Measurements from ENCODE around the gene LRMDA. TPM values are rescaled to one million over a fixed set of nuclear protein-coding genes. Genes with fewer than 3 reads are reported as not detected.

The LRMDA gene
- total RNA-seq, 2 experiments from 2014 or later = not detected

- Histone ChIP-seq H3K4me1 (ENCODE audit: insufficient read depth, low read length, poor library complexity, severe bottlenecking) (no peaks in the 10 kb centered on the region), H3K36me3 (ENCODE audit: insufficient read depth, low read length) (no peaks in the 10 kb centered on the region), H3K9me3 (ENCODE audit: low read length) (no peaks in the 10 kb centered on the region), H4K20me1 (ENCODE audit: insufficient read depth, low read length) (no peaks in the 10 kb centered on the region), H3K9me2 (ENCODE audit: insufficient read depth, low read length) (no peaks in the 10 kb centered on the region), H2AFZ (ENCODE audit: low read length) (no peak overlapping the region), H3K27ac (ENCODE audit: low read depth, low read length, poor library complexity, severe bottlenecking) (no peak overlapping the region), H3K4me3 (ENCODE audit: low read depth, low read length, poor library complexity, severe bottlenecking) (no peak overlapping the region), H3K4me2 (ENCODE audit: low read length) (no peak overlapping the region), H3K79me2 (ENCODE audit: insufficient read depth, low read depth, low read length) (no peaks in the 10 kb centered on the region)
- ChIA-PET CTCF (ENCODE audit: unreplicated experiment) (interaction anchor here (0.5 kb wide), 1 partner anchor 211 kb away, joined by 4 read pairs; no protein-coding TSS in a partner anchor), POLR2A (no interaction called here)
- TF ChIP-seq EZH2phosphoT487 (IDR thresholded peaks at IDR 0.05; ENCODE audit: borderline replicate concordance, low read depth, low read length) (no peak), CTCF (conservative IDR thresholded peaks at IDR 0.05; ENCODE audit: low read length) (no peak)
- intact Hi-C loops (cut with micrococcal nuclease; ENCODE audit: unreplicated experiment) = no loop called here
- no TSS peak for BruUV-seq (replicated peaks)
- no peak for DNase-seq (ENCODE audit: low spot score)
Measured at GRCh38 chr10:75801661-75802060, 370.2 kb downstream of the LRMDA start.

DNA sequence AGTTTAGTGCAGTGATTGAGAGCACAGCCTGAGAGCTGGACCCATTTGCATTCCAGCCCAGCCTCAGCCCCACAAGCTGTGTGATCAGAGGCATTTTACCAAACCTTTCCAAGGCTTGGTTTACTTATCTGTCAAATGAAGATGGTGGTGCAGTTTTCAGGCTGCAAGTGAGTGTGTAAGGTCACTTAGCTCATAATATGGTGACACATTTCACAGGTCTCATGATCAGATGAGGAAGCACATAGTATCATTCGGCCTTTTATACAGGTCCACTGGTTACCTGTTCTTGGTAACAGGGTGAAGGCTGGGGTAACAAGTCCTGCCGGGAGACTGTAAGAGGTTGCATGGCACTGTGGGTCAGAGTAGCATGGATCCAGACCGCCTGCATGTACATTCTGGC is 371.7 kb downstream of the LRMDA start:
- DNase-seq (ENCODE audit: low spot score) = no peak
- Histone ChIP-seq H3K27ac (ENCODE audit: low read depth, low read length, poor library complexity, severe bottlenecking) (no peak overlapping the region), H3K9me3 (ENCODE audit: low read length) (no peaks in the 10 kb centered on the region), H3K36me3 (ENCODE audit: insufficient read depth, low read length) (no peaks in the 10 kb centered on the region), H3K4me1 (ENCODE audit: insufficient read depth, low read length, poor library complexity, severe bottlenecking) (no peaks in the 10 kb centered on the region), H3K9me2 (ENCODE audit: insufficient read depth, low read length) (no peaks in the 10 kb centered on the region), H3K79me2 (ENCODE audit: insufficient read depth, low read depth, low read length) (no peaks in the 10 kb centered on the region), H3K4me3 (ENCODE audit: low read depth, low read length, poor library complexity, severe bottlenecking) (no peak overlapping the region), H4K20me1 (ENCODE audit: insufficient read depth, low read length) (no peaks in the 10 kb centered on the region), H3K4me2 (ENCODE audit: low read length) (no peak overlapping the region), H2AFZ (ENCODE audit: low read length) (no peak overlapping the region)
- no TSS peak for BruUV-seq (replicated peaks)
- ChIA-PET CTCF (ENCODE audit: unreplicated experiment) (no interaction called here), POLR2A (interaction anchor here (1.0 to 1.6 kb wide), 2 partner anchors 9 to 87 kb away, joined by 3 to 5 read pairs; no protein-coding TSS in a partner anchor)
- intact Hi-C loops (cut with micrococcal nuclease; ENCODE audit: unreplicated experiment) = no loop called here
- no peak for TF ChIP-seq CTCF (conservative IDR thresholded peaks at IDR 0.05; ENCODE audit: low read length)
- TF ChIP-seq EZH2phosphoT487 (IDR thresholded peaks at IDR 0.05; ENCODE audit: borderline replicate concordance, low read depth, low read length) = no peak

DNA sequence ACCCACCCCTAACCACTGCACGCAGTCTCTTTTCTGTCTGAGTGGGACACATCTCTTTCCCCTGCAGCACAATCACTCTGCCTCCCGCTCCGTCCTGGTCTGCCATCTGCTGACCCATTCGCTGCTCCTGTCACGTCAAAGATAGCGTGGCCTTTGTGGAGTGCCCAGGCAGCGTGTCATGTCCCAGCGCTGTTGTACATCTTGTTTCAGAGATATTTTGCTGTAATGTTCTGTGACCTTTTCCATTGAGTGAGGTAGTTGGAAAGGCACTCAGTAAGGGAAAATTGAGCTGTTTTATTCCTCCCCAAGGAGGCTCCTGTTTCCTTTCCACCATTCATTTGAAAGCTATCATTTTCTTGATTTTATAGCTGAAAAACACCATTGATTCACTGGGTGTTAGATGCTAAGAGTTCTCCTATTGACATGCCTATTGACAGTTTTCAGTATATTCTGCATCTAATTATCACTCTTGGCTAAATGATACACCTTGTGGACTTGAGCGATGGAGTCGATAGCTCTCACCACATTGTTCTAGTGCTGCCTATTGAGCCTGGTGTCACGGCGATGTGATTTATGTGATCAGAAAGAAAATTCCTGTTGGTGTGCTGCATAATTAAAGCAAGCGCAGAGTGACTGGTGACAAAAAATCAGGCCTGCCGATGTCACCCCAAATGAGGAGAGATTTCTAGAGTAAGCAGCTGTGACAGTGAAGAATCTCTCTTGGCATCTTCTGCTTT is 372.6 kb downstream of the LRMDA start:
- ChIA-PET POLR2A (interaction anchor here (1.0 kb wide), 1 partner anchor 88 kb away, joined by 3 read pairs; no protein-coding TSS in a partner anchor), CTCF (ENCODE audit: unreplicated experiment) (no interaction called here)
- no peaks in the 10 kb centered on the region for H3K4me1 ChIP-seq (ENCODE audit: insufficient read depth, low read length, poor library complexity, severe bottlenecking)
- no peak overlapping the region for H3K4me3 ChIP-seq (ENCODE audit: low read depth, low read length, poor library complexity, severe bottlenecking)
- H3K79me2 ChIP-seq (ENCODE audit: insufficient read depth, low read depth, low read length) = no peaks in the 10 kb centered on the region
- BruUV-seq (replicated peaks) = no TSS peak
- no peak overlapping the region for H3K4me2 ChIP-seq (ENCODE audit: low read length)
- no peak overlapping the region for H2AFZ ChIP-seq (ENCODE audit: low read length)
- no peaks in the 10 kb centered on the region for H3K36me3 ChIP-seq (ENCODE audit: insufficient read depth, low read length)
- no peaks in the 10 kb centered on the region for H3K9me2 ChIP-seq (ENCODE audit: insufficient read depth, low read length)
- H4K20me1 ChIP-seq (ENCODE audit: insufficient read depth, low read length) = no peaks in the 10 kb centered on the region
- intact Hi-C loops (cut with micrococcal nuclease; ENCODE audit: unreplicated experiment) = no loop called here
- no peak for DNase-seq (ENCODE audit: low spot score)
- no peak overlapping the region for H3K27ac ChIP-seq (ENCODE audit: low read depth, low read length, poor library complexity, severe bottlenecking)
- no peak for TF ChIP-seq CTCF (conservative IDR thresholded peaks at IDR 0.05; ENCODE audit: low read length)
- TF ChIP-seq EZH2phosphoT487 (IDR thresholded peaks at IDR 0.05; ENCODE audit: borderline replicate concordance, low read depth, low read length) = no peak
- H3K9me3 ChIP-seq (ENCODE audit: low read length) = no peaks in the 10 kb centered on the region

Measured in OCI-LY7 (cell line).